Measurements from ENCODE around the gene ATAD1.

DNA sequence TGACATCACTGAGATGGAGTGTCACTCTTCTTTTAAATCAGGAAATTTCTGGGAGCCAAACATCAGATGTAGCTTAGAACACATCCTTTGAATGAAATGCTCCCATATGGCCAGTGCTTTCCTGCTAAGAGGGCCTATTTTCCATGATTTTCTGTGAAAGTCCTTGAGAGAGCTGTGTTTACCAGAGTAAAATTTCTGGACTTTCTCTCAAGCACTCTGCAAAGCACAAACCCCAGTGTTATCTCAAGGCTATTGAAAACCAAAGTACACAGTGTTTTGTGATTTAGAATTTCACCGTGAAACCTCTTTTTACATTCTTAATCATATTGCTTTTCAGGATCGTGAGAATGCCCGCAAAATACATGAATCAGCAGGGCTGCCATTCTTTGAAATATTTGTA, 104.3 kb downstream of the ATAD1 start:
- TF ChIP-seq, protein P1, sequence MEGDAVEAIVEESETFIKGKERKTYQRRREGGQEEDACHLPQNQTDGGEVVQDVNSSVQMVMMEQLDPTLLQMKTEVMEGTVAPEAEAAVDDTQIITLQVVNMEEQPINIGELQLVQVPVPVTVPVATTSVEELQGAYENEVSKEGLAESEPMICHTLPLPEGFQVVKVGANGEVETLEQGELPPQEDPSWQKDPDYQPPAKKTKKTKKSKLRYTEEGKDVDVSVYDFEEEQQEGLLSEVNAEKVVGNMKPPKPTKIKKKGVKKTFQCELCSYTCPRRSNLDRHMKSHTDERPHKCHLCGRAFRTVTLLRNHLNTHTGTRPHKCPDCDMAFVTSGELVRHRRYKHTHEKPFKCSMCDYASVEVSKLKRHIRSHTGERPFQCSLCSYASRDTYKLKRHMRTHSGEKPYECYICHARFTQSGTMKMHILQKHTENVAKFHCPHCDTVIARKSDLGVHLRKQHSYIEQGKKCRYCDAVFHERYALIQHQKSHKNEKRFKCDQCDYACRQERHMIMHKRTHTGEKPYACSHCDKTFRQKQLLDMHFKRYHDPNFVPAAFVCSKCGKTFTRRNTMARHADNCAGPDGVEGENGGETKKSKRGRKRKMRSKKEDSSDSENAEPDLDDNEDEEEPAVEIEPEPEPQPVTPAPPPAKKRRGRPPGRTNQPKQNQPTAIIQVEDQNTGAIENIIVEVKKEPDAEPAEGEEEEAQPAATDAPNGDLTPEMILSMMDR (IDR thresholded peaks at IDR 0.05): no peak
- TF ChIP-seq POLR2A (IDR thresholded peaks at IDR 0.05): no peak
